ENCODE data around the gene HOXB13.
A peak's percentile ranks its signal among the peaks of the same experiment; 100 is the strongest.

HOXB13 gene

GRCh38 chr17:48728232-48729231 is at the start of gene HOXB13:
Gene HOXB13 (minus strand): TSS chr17:48728750. CDS start chr17:48728593, 157 bp downstream.
- DNase-seq = peak; percentile 42

GRCh38 chr17:48776602-48777001 is 48.1 kb upstream of the HOXB13 start:
- no peak for DNase-seq

GRCh38 chr17:48773245-48773644 is 44.7 kb upstream of the HOXB13 start:
- DNase-seq = no peak

- no peak for DNase-seq
Observed at GRCh38 chr17:48770954-48771353, 42.4 kb upstream of the HOXB13 start.

GRCh38 chr17:48769009-48769675 is 40.6 kb upstream of the HOXB13 start:
- DNase-seq = no peak

- DNase-seq = no peak
Observed at GRCh38 chr17:48767263-48767774, 38.8 kb upstream of the HOXB13 start.

- DNase-seq = no peak
Observed at GRCh38 chr17:48761114-48761513, 32.6 kb upstream of the HOXB13 start.

GRCh38 chr17:48760411-48760810 is 31.9 kb upstream of the HOXB13 start:
- no peak for DNase-seq

GRCh38 chr17:48759288-48759687 is 30.7 kb upstream of the HOXB13 start:
- no peak for DNase-seq

GRCh38 chr17:48757524-48757961 is 29.0 kb upstream of the HOXB13 start:
- no peak for DNase-seq

GRCh38 chr17:48756830-48757251 is 28.3 kb upstream of the HOXB13 start:
- no peak for DNase-seq

- no peak for DNase-seq
Observed at GRCh38 chr17:48755356-48755755, 26.8 kb upstream of the HOXB13 start.

GRCh38 chr17:48754500-48755261 is 26.1 kb upstream of the HOXB13 start:
- DNase-seq = no peak

- no peak for DNase-seq
Observed at GRCh38 chr17:48753794-48754499, 25.4 kb upstream of the HOXB13 start.

- no peak for DNase-seq
Observed at GRCh38 chr17:48752399-48753288, 24.1 kb upstream of the HOXB13 start.

- no peak for DNase-seq
Observed at GRCh38 chr17:48751733-48752398, 23.3 kb upstream of the HOXB13 start.

- no peak for DNase-seq
Observed at GRCh38 chr17:48751172-48751571, 22.6 kb upstream of the HOXB13 start.

GRCh38 chr17:48749621-48750553 is 21.3 kb upstream of the HOXB13 start:
- DNase-seq = no peak
